Cardiac fibroblast (primary cell): ENCODE results near the gene ATL3.
"Not testable (repeated sequence)": the region's sequence is repeated elsewhere in the genome, so short reads cannot be mapped to it uniquely, and the experiment has no call there.

Source experiments
- DNase-seq, 2 donors: peaks; one replicate each; pipeline versions ENCODE4 v3.0.0 to v3.0.0-alpha.2; 2010; ENCODE audit warnings: low read depth in 2 of 2
- H3K4me3 ChIP-seq, 2 donors: replicated peaks in 1 of 2; 1 replicate in 1 of 2; 2 replicates in 1 of 2; pipeline ENCODE4 v1.5.1; 2011; ENCODE audit warnings: low read depth in 2 of 2, low read length in 2 of 2, mild to moderate bottlenecking in 2 of 2, moderate library complexity in 1 of 2
- CTCF ChIP-seq: IDR thresholded peaks from one replicate; pipeline ENCODE4 v1.5.1; 2011; ENCODE audit warnings: low read depth, mild to moderate bottlenecking, low read length, inconsistent platforms

ATL3 gene

DNA sequence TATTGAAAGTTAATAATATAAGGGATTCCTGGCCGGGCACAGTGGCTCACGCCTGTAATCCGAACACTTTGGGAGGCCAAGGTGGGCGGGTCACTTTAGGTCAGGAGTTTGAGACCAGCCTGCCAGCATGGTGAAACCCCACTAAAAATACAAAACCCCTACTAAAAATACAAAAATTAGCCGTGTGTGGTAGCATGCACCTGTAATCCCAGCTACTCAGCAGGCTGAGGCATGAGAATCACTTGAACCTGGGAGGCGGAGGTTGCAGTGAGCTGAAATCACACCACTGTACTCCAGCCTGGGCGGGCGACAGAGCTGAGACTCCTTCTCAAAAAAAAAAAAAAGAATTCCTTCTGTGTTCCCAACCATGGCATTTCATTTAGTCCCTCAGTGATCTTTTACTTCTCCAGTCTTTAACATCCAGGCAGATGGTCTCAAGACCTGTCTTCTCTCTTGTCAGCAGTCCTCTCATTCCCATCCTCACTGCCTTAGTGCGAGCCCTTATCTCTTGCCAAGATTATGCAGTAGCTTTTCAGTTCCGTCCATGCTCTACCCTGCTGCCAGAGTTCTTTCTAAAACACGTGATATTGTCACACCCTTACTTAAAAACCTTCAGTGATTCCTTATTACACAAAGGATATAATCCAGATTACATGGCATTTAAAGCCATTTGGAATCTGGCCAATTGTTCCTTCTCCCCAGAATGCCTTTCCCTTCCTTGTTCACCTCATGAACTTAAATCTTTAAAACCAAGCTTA, 28.0 kb upstream of the ATL3 start:
- TF ChIP-seq CTCF, result no peak
- DNase-seq, result peak in 1 of 2 donors; percentile 28
- H3K4me3 ChIP-seq, result no peak overlapping the region

DNA sequence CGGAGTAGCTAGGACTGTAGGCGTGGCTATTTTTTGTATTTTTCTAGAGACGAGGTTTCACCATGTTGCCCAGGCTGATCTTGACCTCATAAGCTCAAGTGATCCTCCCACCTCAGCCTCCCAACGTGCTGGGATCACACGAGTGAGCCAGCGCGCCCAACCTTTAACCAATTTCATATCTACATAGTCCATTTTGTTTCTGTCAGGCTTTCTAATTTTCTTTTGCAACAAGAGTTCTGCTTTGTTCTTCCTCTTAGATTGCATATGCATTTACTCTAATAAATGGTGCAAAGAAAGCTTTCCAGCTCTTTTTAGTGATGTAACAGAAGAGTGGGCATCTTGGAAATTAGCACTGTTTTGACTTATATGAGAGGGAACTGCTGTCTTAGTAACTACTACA, 23.4 kb upstream of the ATL3 start:
- no peak overlapping the region for H3K4me3 ChIP-seq
- no peak for TF ChIP-seq CTCF
- no peak for DNase-seq

GRCh38 chr11:63687845-63688244, 16.7 kb upstream of the ATL3 start:
- H3K4me3 ChIP-seq, result no peak overlapping the region
- no peak for TF ChIP-seq CTCF
- no peak for DNase-seq

DNA sequence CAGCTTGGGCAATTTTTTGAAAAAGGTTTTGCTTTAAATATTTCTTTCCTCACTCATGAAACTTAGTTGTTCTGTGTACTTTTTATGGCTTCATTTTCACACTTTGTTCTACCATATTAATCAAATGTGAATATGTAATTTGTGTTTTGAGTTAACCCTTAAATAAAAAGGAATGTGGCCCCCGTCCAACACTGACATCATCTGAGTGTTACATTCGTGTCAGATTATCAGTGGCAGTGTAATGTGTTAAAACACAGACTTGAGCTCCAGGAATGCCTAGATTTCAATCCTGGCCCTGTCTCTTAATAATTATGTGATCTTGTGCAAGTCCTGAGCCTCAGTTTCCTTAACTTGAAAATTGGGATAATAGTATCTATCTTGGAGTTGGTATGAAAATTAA, 15.8 kb upstream of the ATL3 start:
- TF ChIP-seq CTCF, result no peak
- DNase-seq, result no peak
- no peak overlapping the region for H3K4me3 ChIP-seq

GRCh38 chr11:63685158-63685721, 14.1 kb upstream of the ATL3 start:
- H3K4me3 ChIP-seq, DNase-seq: not testable (repeated sequence)

GRCh38 chr11:63683133-63683991, 12.2 kb upstream of the ATL3 start:
- peak overlapping the region; percentile 96 to 97 for H3K4me3 ChIP-seq
- peak in 1 of 2 donors; percentile 60 for DNase-seq
- no peak for TF ChIP-seq CTCF
